Upper lobe of left lung (tissue), 4 donors: ENCODE measurements around the gene GDNF.

Experiments
- POLR2A ChIP-seq, 4 donors: fragments of 450-650 bp; IDR thresholded peaks; one replicate each; pipeline ENCODE4 v1.5.1; 2016 to 2017; ENCODE audit warnings: antibody characterized with exemption in 4 of 4, mild to moderate bottlenecking in 2 of 4
- POLR2AphosphoS5 ChIP-seq, 2 donors: sonication (generic); formaldehyde crosslinking; IDR thresholded peaks; one replicate each; pipeline ENCODE4 v1.5.1; 2017; ENCODE audit warnings: antibody characterized with exemption in 2 of 2
- TF ChIP-seq, protein P1 (sequence below), 6 experiments: fragments of 450-650 bp in 4 of 6; fragments of 200-600 bp in 2 of 6; sonication (generic) in 2 of 6; IDR thresholded peaks; one replicate each; pipeline ENCODE4 v1.5.1; 2016 to 2019; ENCODE audit warnings: antibody characterized with exemption in 6 of 6

- TF ChIP-seq, protein P1, sequence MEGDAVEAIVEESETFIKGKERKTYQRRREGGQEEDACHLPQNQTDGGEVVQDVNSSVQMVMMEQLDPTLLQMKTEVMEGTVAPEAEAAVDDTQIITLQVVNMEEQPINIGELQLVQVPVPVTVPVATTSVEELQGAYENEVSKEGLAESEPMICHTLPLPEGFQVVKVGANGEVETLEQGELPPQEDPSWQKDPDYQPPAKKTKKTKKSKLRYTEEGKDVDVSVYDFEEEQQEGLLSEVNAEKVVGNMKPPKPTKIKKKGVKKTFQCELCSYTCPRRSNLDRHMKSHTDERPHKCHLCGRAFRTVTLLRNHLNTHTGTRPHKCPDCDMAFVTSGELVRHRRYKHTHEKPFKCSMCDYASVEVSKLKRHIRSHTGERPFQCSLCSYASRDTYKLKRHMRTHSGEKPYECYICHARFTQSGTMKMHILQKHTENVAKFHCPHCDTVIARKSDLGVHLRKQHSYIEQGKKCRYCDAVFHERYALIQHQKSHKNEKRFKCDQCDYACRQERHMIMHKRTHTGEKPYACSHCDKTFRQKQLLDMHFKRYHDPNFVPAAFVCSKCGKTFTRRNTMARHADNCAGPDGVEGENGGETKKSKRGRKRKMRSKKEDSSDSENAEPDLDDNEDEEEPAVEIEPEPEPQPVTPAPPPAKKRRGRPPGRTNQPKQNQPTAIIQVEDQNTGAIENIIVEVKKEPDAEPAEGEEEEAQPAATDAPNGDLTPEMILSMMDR (IDR thresholded peaks at IDR 0.05): no peak
- TF ChIP-seq POLR2AphosphoS5 (IDR thresholded peaks at IDR 0.05): no peak
- TF ChIP-seq POLR2A (IDR thresholded peaks at IDR 0.05): no peak
These were observed 66.0 kb downstream of the GDNF start for GRCh38 chr5:37773809-37774208.
